HG02623 (cell line): ENCODE measurements around the gene FZD8.
"Not testable (repeated sequence)": the region's sequence is repeated elsewhere in the genome, so short reads cannot be mapped to it uniquely, and the experiment has no call there.

Experiments
- ATAC-seq: cut with Tn5 transposase; IDR thresholded peaks from one replicate; pipeline ENCODE4 v1.9.1; 2021; ENCODE audit warnings: moderate library complexity; ENCODE audit not compliant: unreplicated experiment

FZD8 gene

DNA sequence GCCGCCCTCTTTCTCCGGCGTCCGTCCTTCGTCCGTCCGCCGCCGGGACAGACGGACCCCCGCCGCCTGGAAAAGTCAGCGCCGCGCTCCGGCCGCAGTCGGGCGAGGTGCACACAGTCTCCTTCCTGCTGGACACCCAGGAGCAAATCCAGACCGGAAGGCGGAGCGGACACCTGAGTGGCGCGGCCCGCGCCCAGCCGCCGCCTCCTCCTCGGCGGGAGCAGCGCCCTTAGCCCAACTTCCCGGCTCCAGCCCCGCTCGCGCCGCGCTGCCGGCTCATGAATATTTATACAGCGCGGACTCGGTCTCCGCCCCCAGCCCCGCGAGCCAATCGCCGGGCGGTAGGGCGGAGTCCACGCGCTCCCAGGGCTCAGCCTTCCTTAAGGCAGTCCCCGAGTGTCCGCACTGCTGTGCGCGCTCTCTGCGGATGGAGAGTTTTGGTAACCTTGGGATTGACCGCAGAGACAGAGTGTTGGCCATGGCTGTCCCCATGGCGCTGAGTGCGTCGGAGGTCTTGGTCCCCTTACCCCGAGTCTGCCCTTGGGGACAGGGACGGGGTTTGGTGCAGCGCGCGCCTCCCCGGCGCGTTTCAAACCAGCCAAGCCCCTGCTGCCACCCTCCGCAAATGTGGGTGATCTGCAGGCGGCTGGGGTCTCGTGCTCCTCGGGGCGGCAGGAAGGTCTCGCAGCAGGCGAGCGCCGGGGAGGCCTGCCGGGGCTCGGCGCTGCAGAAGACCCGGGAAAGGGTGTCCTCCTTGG, at the start of gene FZD8:
FZD8 (minus strand) TSS at position 262 of the 758 bp plus-strand sequence. CDS start 867 bp downstream, outside the sequence.
- peak; percentile 95 for ATAC-seq

- no peak for ATAC-seq
Observed at GRCh38 chr10:35691522-35692236, 49.6 kb upstream of the FZD8 start.

- ATAC-seq = no peak
Observed at GRCh38 chr10:35690534-35690933, 48.4 kb upstream of the FZD8 start.

GRCh38 chr10:35685858-35686257, 43.8 kb upstream of the FZD8 start:
- ATAC-seq = not testable (repeated sequence)

GRCh38 chr10:35685402-35685801, 43.3 kb upstream of the FZD8 start:
- no peak for ATAC-seq

- no peak for ATAC-seq
Observed at GRCh38 chr10:35684586-35684985, 42.5 kb upstream of the FZD8 start.

GRCh38 chr10:35675846-35676245, 33.8 kb upstream of the FZD8 start:
- no peak for ATAC-seq

- no peak for ATAC-seq
Observed at GRCh38 chr10:35674843-35675242, 32.7 kb upstream of the FZD8 start.

DNA sequence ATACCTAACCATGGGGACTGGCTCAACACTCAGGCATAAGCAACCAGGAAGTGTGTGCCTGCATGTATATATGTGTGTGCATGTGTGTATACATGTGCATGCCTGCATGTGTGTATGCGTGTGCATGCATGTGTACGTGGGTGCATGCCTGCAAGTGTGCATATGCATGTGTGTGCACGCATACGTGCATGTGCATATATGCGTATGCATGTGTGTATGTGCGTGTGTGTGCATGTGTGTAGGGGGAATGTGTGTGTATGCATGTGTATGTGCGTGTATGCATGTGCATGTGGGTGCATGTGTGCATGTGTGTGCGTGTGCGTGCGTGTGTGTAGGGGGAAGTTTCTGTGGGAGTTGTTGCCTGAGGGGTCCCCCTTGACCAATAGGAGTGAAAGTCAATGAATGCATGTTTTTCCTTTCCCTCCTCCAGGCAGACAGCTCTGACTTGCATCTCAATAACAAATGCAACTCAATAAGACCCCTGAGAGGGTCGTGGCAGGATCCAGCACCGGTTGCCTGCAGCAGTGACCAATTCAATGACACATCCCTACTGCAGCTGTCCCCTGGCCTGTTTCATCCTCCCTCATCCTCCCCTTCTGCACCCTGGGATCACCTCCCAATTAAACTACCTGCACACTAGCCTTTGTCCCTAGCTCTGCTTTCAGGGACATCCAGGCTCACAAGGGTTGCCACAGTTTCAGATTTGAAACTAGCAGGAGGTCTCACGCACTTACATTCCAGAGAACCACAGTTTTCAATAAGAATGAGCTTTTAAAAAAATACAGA, 27.0 kb upstream of the FZD8 start:
- ATAC-seq = no peak

DNA sequence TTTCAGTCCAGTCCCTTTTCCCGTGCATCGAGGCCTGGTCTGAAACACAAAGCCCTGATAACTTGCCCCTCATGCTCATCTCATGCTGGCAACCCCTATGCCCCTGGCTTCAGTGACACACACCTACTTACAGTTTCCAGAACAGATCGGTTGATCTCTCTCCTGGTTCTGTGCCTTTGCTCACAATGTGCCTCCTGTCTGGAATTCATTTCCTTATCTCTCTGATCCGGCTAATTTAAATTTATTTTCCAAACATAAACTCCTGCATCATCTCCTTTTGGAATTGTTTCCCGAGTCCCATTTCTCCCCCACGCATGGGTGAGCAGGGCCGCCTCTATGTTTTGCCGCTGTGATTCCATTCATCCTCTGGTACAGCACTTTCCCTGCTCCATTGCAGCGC, 25.9 kb upstream of the FZD8 start:
- no peak for ATAC-seq

- ATAC-seq = no peak
Observed at GRCh38 chr10:35667270-35667889, 25.3 kb upstream of the FZD8 start.

DNA sequence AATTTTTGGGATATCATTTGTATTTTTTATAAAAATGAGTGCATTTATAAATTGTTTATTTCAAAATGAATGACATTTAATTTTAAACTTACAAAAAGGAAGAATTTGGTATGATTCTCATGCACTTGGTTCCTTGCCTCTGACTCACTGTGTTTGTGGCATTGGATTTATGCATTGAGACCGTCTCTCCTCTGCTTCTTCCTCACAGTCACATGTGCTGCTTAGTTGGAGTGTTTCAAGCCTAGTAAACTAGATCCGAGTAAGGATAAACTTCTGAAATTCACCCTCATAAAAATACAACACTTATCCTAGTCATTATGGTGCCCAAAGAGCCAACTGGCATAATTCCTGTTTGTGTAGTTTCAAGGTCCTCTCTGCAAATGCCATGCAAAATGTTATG, 19.1 kb upstream of the FZD8 start:
- ATAC-seq = no peak

DNA sequence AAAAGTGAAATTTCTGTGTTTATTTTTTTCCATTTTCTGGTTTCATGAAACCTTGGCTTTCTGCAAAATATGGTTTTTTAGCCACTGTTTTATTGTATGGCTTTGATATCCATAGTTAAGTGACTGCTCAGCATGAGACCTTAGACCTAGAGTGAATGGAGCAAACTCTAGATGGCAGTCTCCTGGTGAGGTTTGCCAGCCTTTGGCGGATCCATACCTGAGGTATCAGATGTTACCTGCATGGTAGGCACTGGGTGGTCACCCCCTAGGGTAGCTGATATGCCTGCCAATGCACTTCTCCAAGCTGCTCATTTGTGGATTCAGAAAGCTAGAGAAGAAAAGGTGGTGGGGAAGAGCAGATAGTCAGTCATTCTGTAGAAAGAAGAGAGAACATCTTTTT, 17.4 kb upstream of the FZD8 start:
- ATAC-seq = no peak

- no peak for ATAC-seq
Observed at GRCh38 chr10:35657621-35658020, 15.5 kb upstream of the FZD8 start.

DNA sequence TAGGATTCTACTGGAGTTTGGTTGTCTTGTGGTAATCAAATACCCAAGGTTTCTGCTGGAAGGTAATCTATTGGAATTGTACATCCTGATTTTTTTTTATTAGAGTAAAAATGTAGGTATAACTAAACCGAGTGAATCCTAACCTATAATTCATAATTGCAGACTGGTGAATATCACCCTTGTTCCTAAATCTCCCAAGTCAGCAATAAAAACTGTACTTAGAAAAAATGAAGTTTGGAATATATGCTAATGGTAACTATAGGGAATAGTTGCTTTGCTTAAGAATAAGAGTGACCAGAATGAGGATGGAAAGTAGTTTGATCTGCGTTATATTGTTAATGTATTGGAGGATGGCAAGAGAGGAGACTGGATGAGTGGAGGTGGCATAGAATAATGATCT, 10.7 kb upstream of the FZD8 start:
- ATAC-seq = no peak

- ATAC-seq = no peak
Observed at GRCh38 chr10:35650894-35651293, 8.8 kb upstream of the FZD8 start.

GRCh38 chr10:35644050-35644950, 2.2 kb upstream of the FZD8 start:
- ATAC-seq = no peak

DNA sequence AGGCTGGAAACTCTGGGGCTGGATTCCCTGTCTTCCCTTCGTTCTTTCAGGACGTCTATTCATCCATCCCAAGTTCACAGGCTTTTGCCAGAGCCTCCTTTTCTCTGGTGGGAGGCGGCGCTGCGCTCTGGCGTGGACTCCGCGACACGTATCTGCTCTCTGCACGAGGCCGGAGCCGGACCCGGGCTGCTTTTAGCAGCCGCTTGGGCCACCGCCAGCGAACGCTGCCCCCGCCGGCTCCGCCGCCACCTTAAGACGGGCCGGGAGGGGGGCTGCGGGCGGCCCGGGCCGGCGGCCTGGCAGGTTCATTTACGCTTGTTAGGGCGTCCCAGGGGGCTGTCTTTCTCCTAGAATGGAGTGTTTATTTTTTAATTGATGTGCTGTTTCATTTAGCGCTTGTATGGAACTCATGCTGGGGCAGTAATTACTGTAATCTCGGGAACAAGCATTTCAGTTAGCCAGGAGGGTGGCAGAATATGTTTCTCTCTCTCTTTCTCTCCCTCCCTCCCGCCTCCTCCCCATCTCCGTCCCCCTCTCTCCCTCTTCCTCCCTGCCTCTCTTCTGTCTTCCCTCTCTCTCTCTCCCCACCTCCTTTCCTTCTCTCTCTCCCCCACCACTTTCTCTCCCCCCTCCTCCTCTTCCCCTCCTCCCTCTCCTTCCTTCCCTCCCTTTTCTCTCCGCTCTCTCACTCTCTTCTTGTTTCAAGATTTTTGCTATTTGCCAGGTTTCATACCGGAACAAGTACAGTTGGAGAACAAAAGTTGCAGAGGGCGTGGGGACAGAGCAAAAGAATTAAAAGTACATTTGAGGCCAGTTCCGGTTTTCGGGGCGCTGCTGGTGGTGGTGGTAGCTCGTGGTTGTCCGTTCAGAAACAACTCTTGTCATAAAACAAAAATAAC, 1.3 kb upstream of the FZD8 start:
- no peak for ATAC-seq

DNA sequence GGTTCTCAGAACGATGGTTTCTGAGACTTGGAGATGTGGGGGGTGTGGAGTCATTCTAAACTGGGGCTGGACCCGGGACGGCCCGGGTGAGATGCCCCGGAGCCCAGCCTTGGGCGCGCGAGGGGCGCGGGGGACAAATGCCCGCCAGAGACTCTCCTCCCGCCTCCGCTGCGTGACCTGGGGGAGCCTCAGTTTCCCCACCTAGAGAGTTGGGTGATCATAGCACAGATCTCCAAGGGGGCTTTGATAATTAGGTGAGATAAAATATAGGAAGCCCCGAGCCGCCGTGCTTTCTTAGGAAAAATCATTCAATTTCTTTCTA, 658 bp upstream of the FZD8 start:
- ATAC-seq = no peak
